ENCODE results near the gene CCR6.

- TF ChIP-seq CTCF (IDR thresholded peaks at IDR 0.05) (no peak), POLR2A (IDR thresholded peaks at IDR 0.05) (no peak)
Observed at GRCh38 chr6:167099707-167100106, 23.2 kb upstream of the CCR6 start.

All from tibial nerve (tissue), 3 donors.